A549 (cell line): ENCODE data around the gene SAMD8. TPM values are rescaled to one million over a fixed set of nuclear protein-coding genes. Genes with fewer than 3 reads are reported as not detected.
A peak's percentile ranks its signal among the peaks of the same experiment; 100 is the strongest.

Source experiments
- ATAC-seq, 2 experiments: fragments of 200-7000 bp in 1 of 2; fragments of >200 bp in 1 of 2; cut with Nextera tagmentation in 1 of 2; cut with Tn5 transposase in 1 of 2; 3 replicates each; pipeline versions ENCODE4 v1.8.0 to v1.9.1; 2018 to 2020; ENCODE audit warnings: mild to moderate bottlenecking in 1 of 2, moderate library complexity in 1 of 2
- CTCF ChIA-PET: fragments of 300-600 bp; sonication (Branson Sonifier 250); formaldehyde crosslinking; extraction: SDS; loops from one replicate; lab custom pipeline; 2021; ENCODE audit warnings: antibody characterized with exemption, inconsistent platforms; lab: Yijun Ruan, JAX
- POLR2A ChIA-PET: fragments of 350-600 bp; formaldehyde crosslinking; extraction: SDS; loops from one replicate; lab custom pipeline; 2021; ENCODE audit warnings: antibody characterized with exemption, inconsistent platforms; lab: Yijun Ruan, JAX
- DNase-seq, 2 experiments: peaks; one replicate each; pipeline versions ENCODE4 v3.0.0 to v3.0.0-alpha.2; 2011 to 2016; ENCODE audit warnings: low read depth in 1 of 2, low spot score in 1 of 2
- FAIRE-seq: peaks from 2 replicates; lab custom pipeline; 2011; peaks lifted over from hg19 to GRCh38; lab: Jason Lieb, UNC
- H3K27ac ChIP-seq, 2 experiments: fragments of >200 bp; sonication (Bioruptor Twin); formaldehyde crosslinking; 3 replicates each; pipeline ENCODE4 v1.5.1; 2016 to 2017
- H3K4me1 ChIP-seq: fragments of >200 bp; sonication (Bioruptor Twin); formaldehyde crosslinking; 3 replicates; pipeline ENCODE4 v1.6.1; 2016
- H3K4me2 ChIP-seq: fragments of >200 bp; sonication (Bioruptor Twin); formaldehyde crosslinking; 3 replicates; pipeline ENCODE4 v1.6.1; 2016
- H3K4me3 ChIP-seq: fragments of >200 bp; sonication (Bioruptor Twin); formaldehyde crosslinking; 3 replicates; pipeline ENCODE4 v1.5.1; 2016
- H3K9me3 ChIP-seq: fragments of >200 bp; sonication (Bioruptor Twin); formaldehyde crosslinking; 3 replicates; pipeline ENCODE4 v1.6.1; 2016
- CHD2 ChIP-seq: fragments of 150-350 bp; IDR thresholded peaks from 2 replicates; pipeline ENCODE4 v1.6.1; 2014; ENCODE audit warnings: low read length; ENCODE audit not compliant: partially characterized antibody
- CHD4 ChIP-seq: fragments of 200-600 bp; sonication (generic); IDR thresholded peaks from 2 replicates; pipeline ENCODE4 v1.6.1; 2016; ENCODE audit warnings: antibody characterized with exemption, mild to moderate bottlenecking, borderline replicate concordance
- CTCF ChIP-seq: fragments of >200 bp; sonication (Bioruptor Twin); formaldehyde crosslinking; IDR thresholded peaks from 3 replicates; pipeline ENCODE4 v1.5.1; 2016
- EHMT2 ChIP-seq: fragments of 200-600 bp; sonication (generic); IDR thresholded peaks from 2 replicates; pipeline ENCODE4 v1.6.1; 2016; ENCODE audit warnings: antibody characterized with exemption, low read depth, mild to moderate bottlenecking, moderate library complexity
- ESRRA ChIP-seq: fragments of 150-350 bp; IDR thresholded peaks from 2 replicates; pipeline ENCODE4 v1.6.1; 2014; ENCODE audit warnings: mild to moderate bottlenecking, low read length, borderline replicate concordance
- FOXS1 ChIP-seq: fragments of 250-450 bp; sonication (Bioruptor Pico); IDR thresholded peaks from 2 replicates; pipeline ENCODE4 v1.5.0; 2020; ENCODE audit warnings: mild to moderate bottlenecking, moderate library complexity
- GATA3 ChIP-seq: IDR thresholded peaks from 2 replicates; pipeline ENCODE4 v1.6.1; 2012; ENCODE audit warnings: borderline replicate concordance
- MAFK ChIP-seq: fragments of 450-650 bp; IDR thresholded peaks from 2 replicates; pipeline ENCODE4 v1.6.1; 2014; ENCODE audit not compliant: partially characterized antibody
- MAZ ChIP-seq: fragments of 150-350 bp; IDR thresholded peaks from 2 replicates; pipeline ENCODE4 v1.6.1; 2014; ENCODE audit warnings: antibody characterized with exemption, low read depth, low read length, borderline replicate concordance
- MYC ChIP-seq: IDR thresholded peaks from 2 replicates; pipeline ENCODE4 v1.6.1; 2012; ENCODE audit warnings: mild to moderate bottlenecking, inconsistent platforms, low read length, improper control_type of control experiment, borderline replicate concordance
- NFE2L2 ChIP-seq: fragments of 150-350 bp; conservative IDR thresholded peaks from 2 replicates; pipeline ENCODE4 v1.6.1; 2014; ENCODE audit warnings: low read length
- NPAS2 ChIP-seq: fragments of 250-450 bp; sonication (Bioruptor Pico); IDR thresholded peaks from 2 replicates; pipeline ENCODE4 v1.8.0; 2022; ENCODE audit warnings: mild to moderate bottlenecking, moderate library complexity, borderline replicate concordance
- NR3C1 ChIP-seq: fragments of >200 bp; sonication (Bioruptor Twin); formaldehyde crosslinking; IDR thresholded peaks from 3 replicates; pipeline ENCODE4 v1.6.1; 2017
- POLR2A ChIP-seq: IDR thresholded peaks from 2 replicates; pipeline ENCODE4 v1.6.1; 2012; ENCODE audit warnings: mild to moderate bottlenecking, low read length
- POLR2AphosphoS2 ChIP-seq: conservative IDR thresholded peaks from 2 replicates; pipeline ENCODE4 v1.6.1; 2012; ENCODE audit warnings: low read length, improper control_type of control experiment, inconsistent platforms
- RAD21 ChIP-seq, 2 experiments: fragments of >200 bp in 1 of 2; sonication (Bioruptor Twin) in 1 of 2; formaldehyde crosslinking in 1 of 2; IDR thresholded peaks in 1 of 2; conservative IDR thresholded peaks in 1 of 2; 2 replicates in 1 of 2; 3 replicates in 1 of 2; pipeline ENCODE4 v1.6.1; 2012 to 2018; ENCODE audit warnings: inconsistent platforms in 1 of 2
- RARB ChIP-seq: fragments of 250-450 bp; sonication (Bioruptor Pico); IDR thresholded peaks from 2 replicates; pipeline ENCODE4 v1.8.0; 2021; ENCODE audit warnings: mild to moderate bottlenecking, moderate library complexity
- RFX5 ChIP-seq: fragments of 450-650 bp; IDR thresholded peaks from 2 replicates; pipeline ENCODE4 v1.7.1; 2014; ENCODE audit warnings: antibody characterized with exemption, mild to moderate bottlenecking, moderate library complexity
- SMC3 ChIP-seq: fragments of >200 bp; sonication (Bioruptor Twin); formaldehyde crosslinking; IDR thresholded peaks from 3 replicates; pipeline ENCODE4 v1.6.1; 2018; ENCODE audit warnings: inconsistent platforms
- TFCP2L1 ChIP-seq: fragments of 250-450 bp; sonication (Bioruptor Pico); IDR thresholded peaks from 2 replicates; pipeline ENCODE4 v1.5.0; 2021; ENCODE audit warnings: mild to moderate bottlenecking
- WGBS: methylation state at CpG from one replicate; pipeline ENCODE4 v1.1.6; 2017; ENCODE audit errors: missing lambda C conversion rate; 5-methylcytosine and 5-hydroxymethylcytosine counted together
- polyA plus RNA-seq, 4 experiments: library from polyadenylated mRNA; depleted of rRNA in 3 of 4; stranded (reverse); fragments of >200 nt; fragmentation: RNase III in 1 of 4; extraction: RNeasy Plus Mini Kit Qiagen cat#74134 plus additional on column Dnase treatment in 1 of 4; gene quantifications; 2 replicates in 3 of 4; 3 replicates in 1 of 4; pipeline ENCODE4 v1.2.3, GENCODE V29; 2011 to 2017
- TF ChIP-seq, protein P1 (sequence below): fragments of 250-450 bp; sonication (Bioruptor Pico); IDR thresholded peaks from 2 replicates; pipeline ENCODE4 v1.5.0; 2021; ENCODE audit warnings: mild to moderate bottlenecking, moderate library complexity, borderline replicate concordance
- TF ChIP-seq, protein P2 (sequence below): fragments of 250-450 bp; sonication (Bioruptor Pico); IDR thresholded peaks from 2 replicates; pipeline ENCODE4 v1.5.0; 2020; ENCODE audit warnings: low read depth, mild to moderate bottlenecking, moderate library complexity
- TF ChIP-seq, protein P3 (sequence below): fragments of >200 bp; sonication (Bioruptor Twin); formaldehyde crosslinking; IDR thresholded peaks from 3 replicates; pipeline ENCODE4 v1.6.1; 2016
- TF ChIP-seq, protein P4 (sequence below): fragments of >200 bp; sonication (Bioruptor Twin); formaldehyde crosslinking; IDR thresholded peaks from 2 replicates; pipeline ENCODE4 v1.6.1; 2016

SAMD8 gene
- polyA plus RNA-seq, 2 of the 4 experiments (the other 2 are of a cell fraction), result 10.9 to 27.9 TPM

- no peaks in the 10 kb centered on the region for H3K9me3 ChIP-seq
- FAIRE-seq, result no peak
- H3K4me2 ChIP-seq, result no peak overlapping the region
- H3K27ac ChIP-seq, result no peak overlapping the region
- POLR2A ChIA-PET, result no interaction called here
- no peak overlapping the region for H3K4me3 ChIP-seq
- TF ChIP-seq NFE2L2 (no peak), CTCF (no peak), ESRRA (no peak), MAFK (no peak), MAZ (no peak)
- TF ChIP-seq, protein P1, sequence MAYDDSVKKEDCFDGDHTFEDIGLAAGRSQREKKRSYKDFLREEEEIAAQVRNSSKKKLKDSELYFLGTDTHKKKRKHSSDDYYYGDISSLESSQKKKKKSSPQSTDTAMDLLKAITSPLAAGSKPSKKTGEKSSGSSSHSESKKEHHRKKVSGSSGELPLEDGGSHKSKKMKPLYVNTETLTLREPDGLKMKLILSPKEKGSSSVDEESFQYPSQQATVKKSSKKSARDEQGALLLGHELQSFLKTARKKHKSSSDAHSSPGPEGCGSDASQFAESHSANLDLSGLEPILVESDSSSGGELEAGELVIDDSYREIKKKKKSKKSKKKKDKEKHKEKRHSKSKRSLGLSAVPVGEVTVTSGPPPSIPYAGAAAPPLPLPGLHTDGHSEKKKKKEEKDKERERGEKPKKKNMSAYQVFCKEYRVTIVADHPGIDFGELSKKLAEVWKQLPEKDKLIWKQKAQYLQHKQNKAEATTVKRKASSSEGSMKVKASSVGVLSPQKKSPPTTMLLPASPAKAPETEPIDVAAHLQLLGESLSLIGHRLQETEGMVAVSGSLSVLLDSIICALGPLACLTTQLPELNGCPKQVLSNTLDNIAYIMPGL (CRISPR knock-in tag), result no peak
- WGBS, result 98% methylated on average over 1 of the region's 1 CpG
- DNase-seq, result no peak
- CTCF ChIA-PET, result interaction anchor here (1.3 to 18.0 kb wide), 3 partner anchors 8 to 51 kb away, joined by 3 to 479 read pairs (median 9); partner anchors contain the start of gene COMTD1
- H3K4me1 ChIP-seq, result peaks cover 18% of the 10 kb centered on the region
- no peak for ATAC-seq
These were observed 68.3 kb downstream of the SAMD8 start for GRCh38 chr10:75179657-75180177.

DNA sequence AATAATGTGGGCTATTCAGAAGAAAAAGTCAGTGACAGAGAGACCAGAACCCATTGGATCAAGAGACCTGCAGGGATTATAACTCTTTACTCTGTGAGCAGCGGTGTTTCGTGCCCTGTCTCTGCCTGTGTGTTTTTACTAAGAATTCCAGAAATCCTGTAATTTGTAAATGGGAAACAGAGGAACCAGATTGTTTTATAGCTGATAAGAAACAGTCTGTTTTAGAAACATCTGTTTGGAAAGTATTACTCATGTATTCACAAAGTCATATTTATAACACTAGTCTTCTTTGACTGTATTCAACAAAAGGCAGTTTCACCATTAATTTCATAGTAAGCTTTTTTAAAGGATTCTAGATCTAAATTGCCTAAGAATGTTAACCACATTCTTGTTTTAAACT, 69.1 kb downstream of the SAMD8 start:
- Histone ChIP-seq H3K9me3 (no peaks in the 10 kb centered on the region), H3K27ac (no peak overlapping the region), H3K4me2 (no peak overlapping the region), H3K4me1 (peaks cover 27% of the 10 kb centered on the region), H3K4me3 (no peak overlapping the region)
- FAIRE-seq (no peak), DNase-seq (no peak), ATAC-seq (no peak)
- TF ChIP-seq CHD2 (no peak), CHD4 (no peak), RFX5 (no peak), FOXS1 (CRISPR knock-in tag) (no peak), ESRRA (no peak)
- ChIA-PET POLR2A (no interaction called here), CTCF (interaction anchor here (18.0 kb wide), 1 partner anchor 50 kb away, joined by 479 read pairs; the partner anchor contains the start of gene COMTD1)
- 97% methylated on average over 2 of the region's 2 CpGs for WGBS

DNA sequence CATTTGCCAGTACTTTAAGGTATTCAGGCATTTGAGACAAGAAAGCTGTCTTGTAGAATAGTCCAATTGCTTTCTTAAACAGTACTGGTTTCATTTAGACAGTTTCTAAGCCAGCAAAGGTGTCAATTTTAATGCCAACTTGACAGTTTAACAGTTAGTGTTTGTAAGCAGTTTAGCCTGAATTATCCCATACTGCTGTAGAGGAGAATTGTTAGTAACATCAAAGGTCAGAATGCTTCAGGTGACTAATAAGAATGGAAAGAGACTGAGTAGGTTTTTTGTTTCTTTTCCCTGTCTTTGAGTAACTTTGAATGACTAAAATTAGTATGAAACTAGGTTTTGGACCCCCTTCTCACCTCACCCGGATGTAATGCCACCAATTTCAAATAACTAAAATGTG, 69.6 kb downstream of the SAMD8 start:
- POLR2A ChIA-PET, result no interaction called here
- CTCF ChIA-PET, result interaction anchor here (18.0 kb wide), 1 partner anchor 50 kb away, joined by 479 read pairs; the partner anchor contains the start of gene COMTD1

DNA sequence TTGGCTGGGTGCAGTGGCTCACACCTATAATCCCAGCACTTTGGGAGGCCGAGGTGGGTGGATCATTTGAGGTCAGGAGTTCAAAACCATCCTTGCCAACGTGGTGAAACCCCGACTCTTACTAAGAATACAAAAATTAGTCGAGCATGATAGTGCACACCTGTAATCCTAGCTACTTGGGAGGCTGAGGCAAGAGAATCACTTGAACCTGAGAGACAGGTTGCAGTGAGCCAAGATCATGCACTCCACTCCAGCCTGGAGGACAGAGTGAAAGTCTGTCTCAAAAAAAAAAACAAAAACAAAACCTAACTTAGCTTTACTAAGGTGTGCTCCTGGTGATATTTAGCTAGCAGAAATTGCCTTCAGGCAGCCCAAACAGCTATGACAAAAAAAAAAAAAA, 74.9 kb downstream of the SAMD8 start:
- Histone ChIP-seq H3K4me1 (peaks cover 64% of the 10 kb centered on the region), H3K4me2 (peak overlapping the region; percentile 51), H3K27ac (peak overlapping the region; percentile 64 to 90; a peak in 5 of 6 replicates), H3K9me3 (no peaks in the 10 kb centered on the region), H3K4me3 (no peak overlapping the region)
- WGBS, result 32% methylated on average over 4 of the region's 4 CpGs
- CTCF ChIA-PET, result interaction anchor here (2.1 to 18.0 kb wide), 4 partner anchors 12 to 44 kb away, joined by 8 to 479 read pairs (median 19); partner anchors contain the start of gene COMTD1
- ATAC-seq (peak in 1 of 2 experiments; percentile 13; a peak in 3 of 6 replicates), FAIRE-seq (no peak), DNase-seq (no peak)
- POLR2A ChIA-PET, result interaction anchor here (1.7 to 2.4 kb wide), 2 partner anchors 24 to 44 kb away, joined by 9 to 13 read pairs; partner anchors contain the start of gene VDAC2
- no peak for TF ChIP-seq NR3C1
- no peak for TF ChIP-seq MAZ
- no peak for TF ChIP-seq SMC3
- no peak for TF ChIP-seq MAFK
- TF ChIP-seq POLR2A, result no peak
- TF ChIP-seq MYC, result no peak
- TF ChIP-seq RARB (CRISPR knock-in tag), result no peak
- TF ChIP-seq GATA3, result no peak
- TF ChIP-seq, protein P2, sequence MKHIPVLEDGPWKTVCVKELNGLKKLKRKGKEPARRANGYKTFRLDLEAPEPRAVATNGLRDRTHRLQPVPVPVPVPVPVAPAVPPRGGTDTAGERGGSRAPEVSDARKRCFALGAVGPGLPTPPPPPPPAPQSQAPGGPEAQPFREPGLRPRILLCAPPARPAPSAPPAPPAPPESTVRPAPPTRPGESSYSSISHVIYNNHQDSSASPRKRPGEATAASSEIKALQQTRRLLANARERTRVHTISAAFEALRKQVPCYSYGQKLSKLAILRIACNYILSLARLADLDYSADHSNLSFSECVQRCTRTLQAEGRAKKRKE (CRISPR knock-in tag), result no peak
- no peak for TF ChIP-seq ESRRA
- TF ChIP-seq, protein P3, sequence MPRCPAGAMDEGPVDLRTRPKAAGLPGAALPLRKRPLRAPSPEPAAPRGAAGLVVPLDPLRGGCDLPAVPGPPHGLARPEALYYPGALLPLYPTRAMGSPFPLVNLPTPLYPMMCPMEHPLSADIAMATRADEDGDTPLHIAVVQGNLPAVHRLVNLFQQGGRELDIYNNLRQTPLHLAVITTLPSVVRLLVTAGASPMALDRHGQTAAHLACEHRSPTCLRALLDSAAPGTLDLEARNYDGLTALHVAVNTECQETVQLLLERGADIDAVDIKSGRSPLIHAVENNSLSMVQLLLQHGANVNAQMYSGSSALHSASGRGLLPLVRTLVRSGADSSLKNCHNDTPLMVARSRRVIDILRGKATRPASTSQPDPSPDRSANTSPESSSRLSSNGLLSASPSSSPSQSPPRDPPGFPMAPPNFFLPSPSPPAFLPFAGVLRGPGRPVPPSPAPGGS, result no peak
- TF ChIP-seq TFCP2L1, result no peak
- TF ChIP-seq, protein P4, sequence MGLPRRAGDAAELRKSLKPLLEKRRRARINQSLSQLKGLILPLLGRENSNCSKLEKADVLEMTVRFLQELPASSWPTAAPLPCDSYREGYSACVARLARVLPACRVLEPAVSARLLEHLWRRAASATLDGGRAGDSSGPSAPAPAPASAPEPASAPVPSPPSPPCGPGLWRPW, result no peak
- no peak for TF ChIP-seq RAD21 (conservative IDR thresholded peaks at IDR 0.05 in 1 of 2, IDR thresholded peaks at IDR 0.05 in 1 of 2)

More for the DNA sequence above, 69.6 kb downstream of the SAMD8 start:
- Histone ChIP-seq H3K27ac (no peak overlapping the region), H3K4me1 (peaks cover 32% of the 10 kb centered on the region), H3K9me3 (no peaks in the 10 kb centered on the region), H3K4me3 (no peak overlapping the region), H3K4me2 (no peak overlapping the region)
- ATAC-seq (no peak), DNase-seq (no peak), FAIRE-seq (no peak)
- WGBS, result 90% methylated on average over 1 of the region's 1 CpG
- TF ChIP-seq NPAS2 (CRISPR knock-in tag) (no peak), POLR2AphosphoS2 (no peak), EHMT2 (no peak), MAFK (peak; percentile 73)
